Heart left ventricle (tissue), 13 donors: ENCODE data around the gene SUGP2.

Experiments used
- CTCF ChIP-seq, 12 donors: fragments of 200-600 bp; sonication (generic) in 4 of 12; IDR thresholded peaks; one replicate each; pipeline versions ENCODE4 v1.5.0 to v1.8.0; 2018 to 2022; ENCODE audit warnings: antibody characterized with exemption in 12 of 12, mild to moderate bottlenecking in 5 of 12
- POLR2A ChIP-seq, 2 donors: fragments of 450-650 bp; IDR thresholded peaks; one replicate each; pipeline ENCODE4 v1.6.1; 2017; ENCODE audit warnings: antibody characterized with exemption in 2 of 2, mild to moderate bottlenecking in 2 of 2, moderate library complexity in 2 of 2
- donor health status: ischemic (EF 13 %, LVEDD 7.1; RV severe dilation, severe dysfunction).
- donor health status: DM: no; HTN: yes; CAD: no.
- donor health status: DM: no; HTN: no; CAD: no.
- donor health status: ischemic (EF 25% LVEDD 6.9; RV normal size, moderate dysfunction).
- donor health status: ischemic (EF 25% LVEDD 5.7; RV mildly dilated, moderate dysfunction).
- donor health status: ischemic (EF 35%, LVEDD 5.7; RV mildly dilated, moderate dysfunction).
- donor health status: nonischemic (EF 11% LVEDD 7.7; RV severe dilation, severe dysfunction).
- donor health status: DM: yes; HTN: yes; CAD: no.
- donor health status: PGD.
- donor health status: ischemic (EF 29% LVEDD 5.4; RV normal size, mild dysfunction).
- donor health status: nonischemic (EF 23%, LVEDD 6.1; RV moderate dilation, normal function).

- no peak for TF ChIP-seq CTCF (IDR thresholded peaks at IDR 0.05)
- TF ChIP-seq POLR2A (IDR thresholded peaks at IDR 0.05), result no peak
Observed at GRCh38 chr19:19061506-19061905, 28.2 kb upstream of the SUGP2 start.
